Activated CD8-positive, alpha-beta memory T cell treated with anti-CD3 and anti-CD28 coated beads, Interleukin-2, amount 50 U/mL, for 24 hours (primary cell): ENCODE results near the gene AP2A2.

Source experiments
- DNase-seq: peaks from one replicate; pipeline ENCODE4 v3.0.0-alpha.2; 2020; ENCODE audit errors: extremely low read depth

The AP2A2 gene

GRCh38 chr11:996681-997080 lies 71.0 kb downstream of the AP2A2 start:
- no peak for DNase-seq

- no peak for DNase-seq
These were observed 72.2 kb downstream of the AP2A2 start for GRCh38 chr11:997907-998306.

GRCh38 chr11:999009-999408 lies 73.3 kb downstream of the AP2A2 start:
- DNase-seq: no peak

- no peak for DNase-seq
These were observed 74.9 kb downstream of the AP2A2 start for GRCh38 chr11:1000357-1001278.

GRCh38 chr11:1001617-1002405 lies 76.1 kb downstream of the AP2A2 start:
- no peak for DNase-seq

GRCh38 chr11:1002406-1002984 lies 76.8 kb downstream of the AP2A2 start:
- DNase-seq: no peak

GRCh38 chr11:1003159-1003558 lies 77.5 kb downstream of the AP2A2 start:
- no peak for DNase-seq

- DNase-seq: no peak
These were observed 80.3 kb downstream of the AP2A2 start for GRCh38 chr11:1005928-1006327.

GRCh38 chr11:1006762-1007161 lies 81.1 kb downstream of the AP2A2 start:
- no peak for DNase-seq

- DNase-seq: no peak
These were observed 81.6 kb downstream of the AP2A2 start for GRCh38 chr11:1007279-1007678.

- no peak for DNase-seq
These were observed 82.5 kb downstream of the AP2A2 start for GRCh38 chr11:1008001-1008802.

- DNase-seq: no peak
These were observed 83.1 kb downstream of the AP2A2 start for GRCh38 chr11:1008803-1009145.

- no peak for DNase-seq
These were observed 83.7 kb downstream of the AP2A2 start for GRCh38 chr11:1009371-1009770.

GRCh38 chr11:1009991-1010390 lies 84.3 kb downstream of the AP2A2 start:
- no peak for DNase-seq

GRCh38 chr11:1010551-1011319 lies 85.1 kb downstream of the AP2A2 start:
- no peak for DNase-seq

- no peak for DNase-seq
These were observed 85.6 kb downstream of the AP2A2 start for GRCh38 chr11:1011320-1011698.

GRCh38 chr11:1012291-1012690 lies 86.6 kb downstream of the AP2A2 start:
- DNase-seq: no peak

- DNase-seq: no peak
These were observed 87.3 kb downstream of the AP2A2 start for GRCh38 chr11:1012740-1013630.

GRCh38 chr11:1013631-1013935 lies 87.9 kb downstream of the AP2A2 start:
- DNase-seq: no peak

GRCh38 chr11:1014276-1014675 lies 88.6 kb downstream of the AP2A2 start:
- DNase-seq: no peak
